ENCODE measurements around the gene ZNF438. TPM values are rescaled to one million over a fixed set of nuclear protein-coding genes. Genes with fewer than 3 reads are reported as not detected.
"Not testable (repeated sequence)": the region's sequence is repeated elsewhere in the genome, so short reads cannot be mapped to it uniquely, and the experiment has no call there.

The ZNF438 gene
- total and polyA plus RNA-seq, 9 donors = 6.2 to 12.7 (median 7.1) TPM

DNA sequence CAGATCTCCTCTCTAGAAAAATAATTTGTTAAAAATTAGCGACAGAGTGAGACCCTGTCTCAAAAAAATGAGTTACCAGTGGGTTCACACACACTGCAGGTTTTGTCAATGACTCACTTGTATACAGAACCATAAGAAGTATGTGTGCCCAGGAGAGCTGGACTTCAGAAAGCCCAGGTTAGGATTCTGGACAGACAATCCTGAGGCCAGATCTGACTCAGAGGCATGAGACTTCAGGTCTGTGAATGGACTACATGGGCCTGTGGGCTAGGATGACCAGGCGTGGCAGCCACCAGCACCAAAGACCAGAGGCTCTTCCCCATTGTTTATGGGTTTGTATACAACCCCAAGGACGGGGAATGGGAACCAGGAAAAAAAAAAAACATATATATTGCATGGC lies 9.3 kb upstream of the ZNF438 start:
- no peak for DNase-seq
- no peak overlapping the region for H3K27ac ChIP-seq
- H3K9me3 ChIP-seq = no peaks in the 10 kb centered on the region
- 85 to 90% (median 87%) methylated on average over 3 of the region's 3 CpGs for WGBS, 3 donors
- intact Hi-C loops (cut with DNase I) = no loop called here
- no peak overlapping the region for H3K4me3 ChIP-seq
- no peaks in the 10 kb centered on the region for H3K4me1 ChIP-seq (ENCODE audit: insufficient read depth)
- no peaks in the 10 kb centered on the region for H3K36me3 ChIP-seq
- H3K27me3 ChIP-seq = no peaks in the 10 kb centered on the region
- TF ChIP-seq POLR2A (IDR thresholded peaks at IDR 0.05) = no peak
- TF ChIP-seq, protein P1, sequence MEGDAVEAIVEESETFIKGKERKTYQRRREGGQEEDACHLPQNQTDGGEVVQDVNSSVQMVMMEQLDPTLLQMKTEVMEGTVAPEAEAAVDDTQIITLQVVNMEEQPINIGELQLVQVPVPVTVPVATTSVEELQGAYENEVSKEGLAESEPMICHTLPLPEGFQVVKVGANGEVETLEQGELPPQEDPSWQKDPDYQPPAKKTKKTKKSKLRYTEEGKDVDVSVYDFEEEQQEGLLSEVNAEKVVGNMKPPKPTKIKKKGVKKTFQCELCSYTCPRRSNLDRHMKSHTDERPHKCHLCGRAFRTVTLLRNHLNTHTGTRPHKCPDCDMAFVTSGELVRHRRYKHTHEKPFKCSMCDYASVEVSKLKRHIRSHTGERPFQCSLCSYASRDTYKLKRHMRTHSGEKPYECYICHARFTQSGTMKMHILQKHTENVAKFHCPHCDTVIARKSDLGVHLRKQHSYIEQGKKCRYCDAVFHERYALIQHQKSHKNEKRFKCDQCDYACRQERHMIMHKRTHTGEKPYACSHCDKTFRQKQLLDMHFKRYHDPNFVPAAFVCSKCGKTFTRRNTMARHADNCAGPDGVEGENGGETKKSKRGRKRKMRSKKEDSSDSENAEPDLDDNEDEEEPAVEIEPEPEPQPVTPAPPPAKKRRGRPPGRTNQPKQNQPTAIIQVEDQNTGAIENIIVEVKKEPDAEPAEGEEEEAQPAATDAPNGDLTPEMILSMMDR (IDR thresholded peaks at IDR 0.05) = no peak

DNA sequence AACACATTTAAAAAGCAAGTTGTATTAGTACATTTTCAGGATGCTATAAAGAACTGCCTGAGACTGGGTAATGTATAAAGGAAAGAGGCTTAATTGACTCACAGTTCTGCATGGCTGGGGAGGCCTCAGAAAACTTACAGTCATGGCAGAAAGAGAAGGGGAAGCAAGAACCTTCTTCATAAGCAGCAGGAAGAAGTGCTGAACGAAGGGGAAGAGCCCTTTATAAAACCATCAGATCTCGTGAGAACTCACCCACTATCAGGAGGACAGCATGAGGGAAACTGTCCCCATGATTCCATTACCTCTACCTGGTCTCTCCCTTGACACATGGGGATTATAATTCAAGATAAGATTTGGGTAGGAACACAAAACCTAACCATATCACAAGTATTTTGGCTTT lies 7.3 kb upstream of the ZNF438 start:
- H3K4me1 ChIP-seq (ENCODE audit: insufficient read depth); H3K27me3 ChIP-seq; H3K4me3 ChIP-seq; DNase-seq; H3K27ac ChIP-seq; H3K9me3 ChIP-seq; H3K36me3 ChIP-seq: not testable (repeated sequence)
- WGBS, 3 donors = 73 to 97% (median 77%) methylated on average over 2 of the region's 2 CpGs
- intact Hi-C loops (cut with DNase I) = loop anchor here in 2 of 4 donors (10.0 kb wide), 2 partner anchors 96 to 224 kb away; no protein-coding TSS in a partner anchor

DNA sequence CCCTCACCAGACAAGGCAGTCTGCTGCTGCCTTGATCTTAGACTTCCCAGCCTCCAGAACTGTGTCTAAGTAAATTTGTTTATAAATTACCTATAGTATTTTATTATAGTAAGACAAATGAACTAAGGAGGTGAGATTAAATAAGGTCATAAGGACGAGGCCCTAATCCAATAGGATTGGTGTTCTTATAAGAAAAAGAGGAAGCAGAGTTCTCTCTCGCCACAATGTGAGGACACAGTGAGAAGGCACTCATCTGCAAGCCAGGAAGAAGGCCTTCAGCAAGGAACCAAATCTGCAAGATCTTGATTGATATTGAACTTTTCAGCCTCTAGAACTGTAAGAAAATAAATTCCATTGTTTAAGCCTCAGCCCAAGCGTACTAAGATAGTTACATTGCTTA lies 6.1 kb upstream of the ZNF438 start:
- peaks cover 2% of the 10 kb centered on the region for H3K4me1 ChIP-seq (ENCODE audit: insufficient read depth)
- WGBS, 3 donors = 97 to 99% (median 98%) methylated on average over 3 of the region's 3 CpGs
- intact Hi-C loops (cut with DNase I) = loop anchor here in 2 of 4 donors (10.0 kb wide), 2 partner anchors 97 to 223 kb away; no protein-coding TSS in a partner anchor
- H3K27ac ChIP-seq = no peak overlapping the region
- no peaks in the 10 kb centered on the region for H3K9me3 ChIP-seq
- TF ChIP-seq, protein P1 (IDR thresholded peaks at IDR 0.05) = no peak
- TF ChIP-seq POLR2A (IDR thresholded peaks at IDR 0.05) = no peak
- TF ChIP-seq EP300 (IDR thresholded peaks at IDR 0.05) = no peak
- no peak for DNase-seq
- H3K36me3 ChIP-seq = no peaks in the 10 kb centered on the region
- no peak overlapping the region for H3K4me3 ChIP-seq
- H3K27me3 ChIP-seq = no peaks in the 10 kb centered on the region

DNA sequence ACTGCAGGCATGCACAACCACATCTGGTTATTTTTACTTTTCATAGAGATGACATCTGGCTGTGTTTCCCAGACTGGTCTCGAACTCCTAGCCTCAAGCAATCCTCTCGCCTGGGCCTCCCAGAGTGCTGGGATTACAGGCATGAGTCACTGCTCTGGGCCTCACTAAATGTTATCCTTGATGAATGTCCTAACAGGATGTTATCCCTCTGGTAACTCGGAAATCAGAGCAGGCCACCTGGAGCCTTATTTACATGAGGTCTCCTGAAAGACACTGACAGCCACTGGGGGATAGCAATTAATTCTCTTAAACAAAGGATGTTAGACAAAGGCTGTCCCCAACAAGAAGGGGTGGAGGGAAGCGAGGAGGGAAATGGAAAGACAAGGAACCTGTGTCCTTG lies 4.5 kb upstream of the ZNF438 start:
- peaks cover 2% of the 10 kb centered on the region for H3K4me1 ChIP-seq (ENCODE audit: insufficient read depth)
- no peaks in the 10 kb centered on the region for H3K9me3 ChIP-seq
- no peaks in the 10 kb centered on the region for H3K36me3 ChIP-seq
- 82 to 86% (median 84%) methylated on average over 4 of the region's 4 CpGs for WGBS, 3 donors
- TF ChIP-seq, protein P1 (IDR thresholded peaks at IDR 0.05) = no peak
- TF ChIP-seq EP300 (IDR thresholded peaks at IDR 0.05) (no peak), POLR2A (IDR thresholded peaks at IDR 0.05) (no peak)
- H3K27me3 ChIP-seq = no peaks in the 10 kb centered on the region
- no peak for DNase-seq
- H3K4me3 ChIP-seq = no peak overlapping the region
- H3K27ac ChIP-seq = no peak overlapping the region
- intact Hi-C loops (cut with DNase I) = loop anchor here in 2 of 4 donors (10.0 kb wide), 2 partner anchors 99 to 221 kb away; no protein-coding TSS in a partner anchor

DNA sequence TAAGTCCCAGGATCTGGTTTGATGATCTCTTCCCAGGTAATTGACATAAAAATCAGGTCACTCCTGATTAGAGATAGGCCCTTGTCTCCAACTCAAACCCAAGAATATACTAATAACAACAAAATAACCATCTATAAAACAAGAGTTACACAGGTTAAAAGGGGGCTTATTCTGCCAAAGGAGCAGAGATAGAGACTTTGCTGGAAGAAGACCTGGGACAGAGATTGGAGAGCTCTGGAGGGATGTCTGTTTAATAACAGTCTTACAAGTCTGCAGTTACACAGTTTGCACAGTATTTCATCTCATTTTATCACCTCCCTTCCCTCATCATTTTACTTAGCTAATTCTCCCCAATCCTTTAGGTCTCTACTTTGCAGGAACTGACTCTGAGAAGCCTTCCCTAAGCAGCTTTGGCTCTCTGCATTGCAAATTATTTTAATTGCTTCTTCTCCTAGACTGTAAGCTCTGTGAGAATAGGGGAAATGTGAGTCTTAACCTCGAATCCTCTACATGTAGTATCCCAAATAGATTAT lies 3.7 kb upstream of the ZNF438 start:
- no peak overlapping the region for H3K4me3 ChIP-seq
- WGBS, 3 donors = 92 to 98% (median 96%) methylated on average over 1 of the region's 1 CpG
- intact Hi-C loops (cut with DNase I) = loop anchor here in 2 of 4 donors (10.0 kb wide), 2 partner anchors 99 to 221 kb away; no protein-coding TSS in a partner anchor
- H3K27ac ChIP-seq = no peak overlapping the region
- no peaks in the 10 kb centered on the region for H3K27me3 ChIP-seq
- no peaks in the 10 kb centered on the region for H3K36me3 ChIP-seq
- peaks cover 3% of the 10 kb centered on the region for H3K4me1 ChIP-seq (ENCODE audit: insufficient read depth)
- TF ChIP-seq, protein P1 (IDR thresholded peaks at IDR 0.05) = no peak
- TF ChIP-seq EP300 (IDR thresholded peaks at IDR 0.05) = no peak
- no peak for TF ChIP-seq POLR2A (IDR thresholded peaks at IDR 0.05)
- no peak for DNase-seq
- H3K9me3 ChIP-seq = no peaks in the 10 kb centered on the region
